AG04449 (cell line): Measurements from ENCODE around the gene ZNF311.

Source experiments
- CTCF ChIA-PET: fragments of 350-600 bp; formaldehyde crosslinking; extraction: SDS; loops from one replicate; lab custom pipeline; 2021; ENCODE audit warnings: antibody characterized with exemption; lab: Yijun Ruan, JAX
- POLR2A ChIA-PET: fragments of 400-600, 350-600 bp; formaldehyde crosslinking; extraction: SDS; loops from one replicate; lab custom pipeline; 2020; ENCODE audit warnings: antibody characterized with exemption, inconsistent platforms; lab: Yijun Ruan, JAX
- DNase-seq: peaks from one replicate; pipeline ENCODE4 v3.0.0-alpha.2; 2010; ENCODE audit warnings: low read depth, low spot score
- H3K4me3 ChIP-seq: 2 replicates; pipeline ENCODE4 v1.5.1; 2011; ENCODE audit warnings: low read depth, mild to moderate bottlenecking, control low read depth, low read length
- CTCF ChIP-seq: IDR thresholded peaks from one replicate; pipeline ENCODE4 v1.5.1; 2011; ENCODE audit warnings: mild to moderate bottlenecking, moderate library complexity, low read length, control low read depth, inconsistent platforms; ENCODE audit not compliant: insufficient read depth; ENCODE audit errors: missing control alignments

The ZNF311 gene

GRCh38 chr6:29021434-29021833, 16.3 kb upstream of the ZNF311 start:
- TF ChIP-seq CTCF: no peak
- ChIA-PET CTCF (interaction anchor here (1.2 to 4.2 kb wide), 4 partner anchors 99 to 336 kb away, joined by 3 to 27 read pairs (median 3); no protein-coding TSS in a partner anchor), POLR2A (no interaction called here)
- no peak overlapping the region for H3K4me3 ChIP-seq
- no peak for DNase-seq

GRCh38 chr6:29019629-29020028, 14.5 kb upstream of the ZNF311 start:
- ChIA-PET CTCF (interaction anchor here (0.7 to 4.2 kb wide), 4 partner anchors 9 to 183 kb away, joined by 3 to 27 read pairs (median 4); no protein-coding TSS in a partner anchor), POLR2A (no interaction called here)
- no peak for TF ChIP-seq CTCF
- no peak overlapping the region for H3K4me3 ChIP-seq
- no peak for DNase-seq

- ChIA-PET CTCF (interaction anchor here (0.9 to 4.2 kb wide), 4 partner anchors 9 to 332 kb away, joined by 3 to 27 read pairs (median 6); partner anchors contain the start of gene TRIM27), POLR2A (no interaction called here)
- no peak for DNase-seq
- no peak for TF ChIP-seq CTCF
- H3K4me3 ChIP-seq: no peak overlapping the region
These were observed 12.3 kb upstream of the ZNF311 start for GRCh38 chr6:29017428-29017802.

GRCh38 chr6:29016559-29017427, 11.7 kb upstream of the ZNF311 start:
- no peak for DNase-seq
- H3K4me3 ChIP-seq: peak overlapping the region; percentile 68
- TF ChIP-seq CTCF: peak; percentile 78
- ChIA-PET POLR2A (interaction anchor here (1.1 kb wide), 1 partner anchor 93 kb away, joined by 3 read pairs; the partner anchor contains the start of gene TRIM27), CTCF (interaction anchor here (0.6 to 3.8 kb wide), 34 partner anchors 10 to 773 kb away, joined by 3 to 45 read pairs (median 4); partner anchors contain the start of gene TRIM27)

GRCh38 chr6:29014729-29015608, 9.9 kb upstream of the ZNF311 start:
- TF ChIP-seq CTCF: no peak
- H3K4me3 ChIP-seq: peak overlapping the region; percentile 44
- no peak for DNase-seq
- ChIA-PET POLR2A (no interaction called here), CTCF (interaction anchor here (0.7 to 3.8 kb wide), 14 partner anchors 9 to 639 kb away, joined by 3 to 45 read pairs (median 5); partner anchors contain the start of genes TRIM27 and ZNF311)
